H9 (cell line): Measurements from ENCODE around the gene TRAF2. TPM values are rescaled to one million over a fixed set of nuclear protein-coding genes. Genes with fewer than 3 reads are reported as not detected.
A peak's percentile ranks its signal among the peaks of the same experiment; 100 is the strongest.

Source experiments
- DNase-seq: peaks from one replicate; pipeline ENCODE4 v3.0.0-alpha.2; 2017
- H2AFZ ChIP-seq: one replicate; pipeline ENCODE4 v1.6.1; 2013; ENCODE audit warnings: mild to moderate bottlenecking, low read length, control low read depth, moderate library complexity
- H2AK5ac ChIP-seq: 2 replicates; pipeline ENCODE4 v1.6.1; 2013; ENCODE audit warnings: low read length, control low read depth, mixed read lengths; ENCODE audit not compliant: insufficient read length
- H2BK120ac ChIP-seq: one replicate; pipeline ENCODE4 v1.6.1; 2013; ENCODE audit warnings: low read depth, mild to moderate bottlenecking, low read length, control low read depth, inconsistent platforms; ENCODE audit not compliant: poor library complexity, severe bottlenecking
- H2BK12ac ChIP-seq: 2 replicates; pipeline ENCODE4 v1.6.1; 2013; ENCODE audit warnings: low read length, control low read depth, mixed read lengths, low read depth; ENCODE audit not compliant: insufficient read length
- H2BK15ac ChIP-seq: 2 replicates; pipeline ENCODE4 v1.6.1; 2013; ENCODE audit warnings: low read depth, low read length, control low read depth
- H2BK20ac ChIP-seq: one replicate; pipeline ENCODE4 v1.6.1; 2013; ENCODE audit warnings: low read depth, mild to moderate bottlenecking, low read length, control low read depth, inconsistent platforms; ENCODE audit not compliant: poor library complexity, severe bottlenecking
- H2BK5ac ChIP-seq: 2 replicates; pipeline ENCODE4 v1.6.1; 2013; ENCODE audit warnings: low read length, control low read depth, mixed read lengths; ENCODE audit not compliant: insufficient read length
- H3K14ac ChIP-seq: 2 replicates; pipeline ENCODE4 v1.6.1; 2013; ENCODE audit warnings: low read length, control low read depth; ENCODE audit not compliant: insufficient read depth
- H3K18ac ChIP-seq: 2 replicates; pipeline ENCODE4 v1.6.1; 2013; ENCODE audit warnings: low read depth, mild to moderate bottlenecking, mixed read lengths, low read length, control low read depth; ENCODE audit not compliant: insufficient read length
- H3K23ac ChIP-seq: 2 replicates; pipeline ENCODE4 v1.6.1; 2013; ENCODE audit warnings: low read length, control low read depth, mixed read lengths, low read depth; ENCODE audit not compliant: insufficient read length
- H3K23me2 ChIP-seq: 2 replicates; pipeline ENCODE4 v1.6.1; 2013; ENCODE audit warnings: low read depth, mild to moderate bottlenecking, mixed read lengths, low read length, control low read depth; ENCODE audit not compliant: insufficient read length, poor library complexity, severe bottlenecking
- H3K27ac ChIP-seq: 2 replicates; pipeline ENCODE4 v1.5.1; 2013; ENCODE audit warnings: low read length, control low read depth, mixed read lengths, low read depth; ENCODE audit not compliant: insufficient read length
- H3K27me3 ChIP-seq: 2 replicates; pipeline ENCODE4 v1.6.1; 2013; ENCODE audit warnings: low read length, control low read depth, inconsistent platforms; ENCODE audit not compliant: insufficient read depth
- H3K4ac ChIP-seq: 2 replicates; pipeline ENCODE4 v1.6.1; 2013; ENCODE audit warnings: low read depth, mild to moderate bottlenecking, control low read depth, inconsistent platforms, low read length, moderate library complexity
- H3K4me1 ChIP-seq: 2 replicates; pipeline ENCODE4 v1.6.1; 2013; ENCODE audit warnings: low read length, control low read depth, inconsistent platforms; ENCODE audit not compliant: insufficient read depth
- H3K4me2 ChIP-seq: 2 replicates; pipeline ENCODE4 v1.6.1; 2013; ENCODE audit warnings: low read length, control low read depth, mixed read lengths; ENCODE audit not compliant: insufficient read length, insufficient read depth
- H3K56ac ChIP-seq: 2 replicates; pipeline ENCODE4 v1.6.1; 2013; ENCODE audit warnings: low read depth, mild to moderate bottlenecking, mixed read lengths, low read length, control low read depth; ENCODE audit not compliant: insufficient read length
- H3K79me1 ChIP-seq: 2 replicates; pipeline ENCODE4 v1.6.1; 2013; ENCODE audit warnings: low read depth, mild to moderate bottlenecking, moderate library complexity, low read length, control low read depth, inconsistent platforms; ENCODE audit not compliant: insufficient read depth, poor library complexity, severe bottlenecking
- H3K79me2 ChIP-seq: 2 replicates; pipeline ENCODE4 v1.6.1; 2013; ENCODE audit warnings: low read length, control low read depth, inconsistent platforms; ENCODE audit not compliant: insufficient read depth
- H3K9ac ChIP-seq: 2 replicates; pipeline ENCODE4 v1.6.1; 2013; ENCODE audit warnings: low read length, control low read depth, mixed read lengths; ENCODE audit not compliant: insufficient read length; ENCODE audit errors: extremely low read depth
- H3K9me3 ChIP-seq: one replicate; pipeline ENCODE4 v1.6.1; 2013; ENCODE audit warnings: low read depth, low read length, inconsistent platforms; ENCODE audit not compliant: control insufficient read depth
- H3T11ph ChIP-seq: one replicate; pipeline ENCODE4 v1.6.1; 2013; ENCODE audit warnings: mild to moderate bottlenecking, low read length, control low read depth, inconsistent platforms
- H4K20me1 ChIP-seq: one replicate; pipeline ENCODE4 v1.6.1; 2013; ENCODE audit not compliant: control insufficient read depth, insufficient read length, insufficient read depth
- H4K5ac ChIP-seq: 2 replicates; pipeline ENCODE4 v1.6.1; 2013; ENCODE audit warnings: low read depth, mild to moderate bottlenecking, mixed read lengths, low read length, control low read depth; ENCODE audit not compliant: insufficient read length
- H4K8ac ChIP-seq: replicated peaks from 2 replicates; pipeline ENCODE4 v1.6.1; 2013; ENCODE audit warnings: low read length, control low read depth, mixed read lengths, low read depth; ENCODE audit not compliant: insufficient read length
- H4K91ac ChIP-seq: 2 replicates; pipeline ENCODE4 v1.6.1; 2013; ENCODE audit warnings: low read depth, mild to moderate bottlenecking, moderate library complexity, mixed read lengths, low read length, control low read depth; ENCODE audit not compliant: insufficient read length
- H3K27ac Mint-ChIP-seq, 3 experiments: 2 replicates in 2 of 3; 3 replicates in 1 of 3; pipeline ENCODE4 v1.8.0; 2020 to 2021; ENCODE audit warnings: mixed read lengths in 3 of 3, mild to moderate bottlenecking in 1 of 3, moderate library complexity in 1 of 3
- H3K27me3 Mint-ChIP-seq: 2 replicates; pipeline ENCODE4 v1.8.0; 2021; ENCODE audit warnings: low read depth, mild to moderate bottlenecking, moderate library complexity, mixed read lengths
- H3K36me3 Mint-ChIP-seq, 3 experiments: 2 replicates in 2 of 3; 3 replicates in 1 of 3; pipeline ENCODE4 v1.8.0; 2020 to 2021; ENCODE audit warnings: low read depth in 3 of 3, mixed read lengths in 3 of 3; ENCODE audit not compliant: insufficient read depth in 1 of 3
- H3K4me1 Mint-ChIP-seq, 2 experiments: 2 replicates each; pipeline ENCODE4 v1.8.0; 2020; ENCODE audit warnings: mixed read lengths in 2 of 2
- H3K4me3 Mint-ChIP-seq, 2 experiments: 2 replicates in 1 of 2; 3 replicates in 1 of 2; pipeline ENCODE4 v1.8.0; 2020 to 2021; ENCODE audit warnings: mild to moderate bottlenecking in 2 of 2, mixed read lengths in 2 of 2, moderate library complexity in 1 of 2
- H3K9me3 Mint-ChIP-seq, 2 experiments: 2 replicates in 1 of 2; 3 replicates in 1 of 2; pipeline ENCODE4 v1.8.0; 2020; ENCODE audit warnings: mild to moderate bottlenecking in 2 of 2, mixed read lengths in 2 of 2, moderate library complexity in 1 of 2
- CTCF ChIP-seq: fragments of 200-600 bp; sonication (generic); conservative IDR thresholded peaks from 3 replicates; pipeline ENCODE4 v1.8.0; 2021; ENCODE audit warnings: antibody characterized with exemption, mild to moderate bottlenecking
- WGBS: extraction: QIAGEN DNeasy Blood & Tissue Kit; methylation state at CpG from one replicate; pipeline ENCODE4 v1.1.7; 2013; ENCODE audit warnings: missing lambda C conversion rate, low lambda C conversion rate, mixed read lengths; ENCODE audit not compliant: insufficient read length; ENCODE audit errors: extremely low coverage; 5-methylcytosine and 5-hydroxymethylcytosine counted together
- total RNA-seq: library from RNA; stranded (reverse); gene quantifications from 2 replicates; pipeline ENCODE4 v1.2.1, GENCODE V29; 2021

TRAF2 gene
- total RNA-seq, 1 experiment from 2014 or later, result 48.8 TPM

- no peak for TF ChIP-seq CTCF
- no peaks in the 10 kb centered on the region for H4K20me1 ChIP-seq
- Mint-ChIP-seq H3K27ac (peak overlapping the region in 1 of 3 experiments; percentile 63; a peak in 1 of 7 replicates), H3K4me3 (peak overlapping the region; percentile 78 to 84), H3K27me3 (peaks cover 7% of the 10 kb centered on the region), H3K4me1 (peaks cover 5 to 6% of the 10 kb centered on the region in 2 experiments), H3K9me3 (peaks cover 18 to 32% of the 10 kb centered on the region in 2 experiments), H3K36me3 (peaks cover 22 to 58% (median 57%) of the 10 kb centered on the region in 3 experiments)
- no CpG with 5 or more reads among the region's 11 CpGs for WGBS
- no peak overlapping the region for H2AK5ac ChIP-seq
- no peak overlapping the region for H4K8ac ChIP-seq
- no peak overlapping the region for H3K56ac ChIP-seq
- peak overlapping the region; percentile 21 for H3K9ac ChIP-seq
- H3K4me2 ChIP-seq, result peak overlapping the region; percentile 46
- no peak overlapping the region for H3K23ac ChIP-seq
- no peak overlapping the region for H3T11ph ChIP-seq
- peaks cover 5% of the 10 kb centered on the region for H3K9me3 ChIP-seq
- H3K27me3 ChIP-seq, result no peaks in the 10 kb centered on the region
- no peak for DNase-seq
- H4K5ac ChIP-seq, result no peak overlapping the region
- H2AFZ ChIP-seq, result no peak overlapping the region
- H3K4ac ChIP-seq, result no peak overlapping the region
- H2BK20ac ChIP-seq, result no peak overlapping the region
- H2BK120ac ChIP-seq, result no peak overlapping the region
- H3K79me1 ChIP-seq, result peaks cover 2% of the 10 kb centered on the region
- H3K79me2 ChIP-seq, result peaks cover 2% of the 10 kb centered on the region; the same call in 1 of the 2 replicates
- H3K23me2 ChIP-seq, result peaks cover 4% of the 10 kb centered on the region
- no peak overlapping the region for H2BK5ac ChIP-seq
- H3K14ac ChIP-seq, result no peak overlapping the region
- H3K4me1 ChIP-seq, result 0 out of 2 replicates have a peak, but pooled peaks cover 3% of the 10 kb centered on the region
- no peak overlapping the region for H3K18ac ChIP-seq
- H2BK15ac ChIP-seq, result no peak overlapping the region
- no peak overlapping the region for H3K27ac ChIP-seq
- no peak overlapping the region for H4K91ac ChIP-seq
- no peak overlapping the region for H2BK12ac ChIP-seq
Observed at GRCh38 chr9:136865041-136865767, 21.1 kb upstream of the TRAF2 start.
